HepG2 (cell line): ENCODE data around the gene RPL11. TPM values are rescaled to one million over a fixed set of nuclear protein-coding genes. Genes with fewer than 3 reads are reported as not detected.

ENCODE experiments used
- ATAC-seq: fragments of 200-7000 bp; cut with Tn5 transposase; 3 replicates; pipeline ENCODE4 v1.9.1; 2020; ENCODE audit warnings: mild to moderate bottlenecking, moderate library complexity
- BruUV-seq: library from RNA; stranded (reverse); fragments of 400-500 nt; replicated peaks from 2 replicates; lab custom pipeline; 2021; lab: Mats Ljungman, UMichigan
- CTCF ChIA-PET: fragments of 300-600 bp; formaldehyde crosslinking; extraction: SDS; loops from one replicate; lab custom pipeline; 2021; ENCODE audit warnings: low total read pairs, inconsistent platforms, low intra/inter-chr PET ratio; lab: Yijun Ruan, JAX
- POLR2A ChIA-PET: fragments of 350-600 bp; sonication (Branson Sonifier 250); formaldehyde crosslinking; loops from one replicate; lab custom pipeline; 2020; ENCODE audit warnings: antibody characterized with exemption, inconsistent platforms; lab: Yijun Ruan, JAX
- DNase-seq: peaks from one replicate; pipeline ENCODE4 v3.0.0-alpha.2; 2015; ENCODE audit warnings: low spot score
- FAIRE-seq: peaks from 3 replicates; lab custom pipeline; 2011; peaks lifted over from hg19 to GRCh38; lab: Jason Lieb, UNC
- H2AFZ ChIP-seq: one replicate; pipeline ENCODE4 v1.6.1; 2011; ENCODE audit warnings: low read length, inconsistent platforms
- H3K27ac ChIP-seq: fragments of 300-600 bp; 3 replicates; pipeline ENCODE4 v1.8.0; 2011; ENCODE audit warnings: mixed run types, mild to moderate bottlenecking, mixed read lengths, low read length, inconsistent platforms; ENCODE audit not compliant: insufficient read depth; ENCODE audit errors: extremely low read length
- H3K27me3 ChIP-seq, 2 experiments: fragments of 200-600 bp in 1 of 2; 2 replicates in 1 of 2; 3 replicates in 1 of 2; pipeline versions ENCODE4 v1.6.0 to v1.8.0; 2011; ENCODE audit warnings: low read length in 2 of 2, mild to moderate bottlenecking in 2 of 2, moderate library complexity in 2 of 2, inconsistent platforms in 1 of 2; ENCODE audit not compliant: insufficient read depth in 2 of 2, control insufficient read depth in 1 of 2
- H3K36me3 ChIP-seq, 2 experiments: fragments of 200-600 bp in 1 of 2; replicated peaks in 1 of 2; 2 replicates in 1 of 2; 3 replicates in 1 of 2; pipeline versions ENCODE4 v1.5.1 to v1.8.0; 2011; ENCODE audit warnings: low read length in 2 of 2, inconsistent platforms in 1 of 2; ENCODE audit not compliant: insufficient read depth in 2 of 2, control insufficient read depth in 1 of 2
- H3K4me1 ChIP-seq: 2 replicates; pipeline ENCODE4 v1.5.1; 2012; ENCODE audit warnings: low read length, inconsistent platforms; ENCODE audit not compliant: insufficient read depth
- H3K4me2 ChIP-seq: 2 replicates; pipeline ENCODE4 v1.6.0; 2011; ENCODE audit warnings: low read depth, low read length, inconsistent platforms
- H3K4me3 ChIP-seq, 3 experiments: fragments of 200-600 bp in 1 of 3; sonication (generic), shearing (Covaris generic) in 1 of 3; replicated peaks in 1 of 3; 2 replicates each; pipeline ENCODE4 v1.5.1; 2011 to 2016; ENCODE audit warnings: low read length in 3 of 3, inconsistent platforms in 2 of 3, low read depth in 2 of 3, mild to moderate bottlenecking in 2 of 3, control low read depth in 1 of 3, mixed read lengths in 1 of 3; ENCODE audit not compliant: insufficient read depth in 1 of 3
- H3K79me2 ChIP-seq: one replicate; pipeline ENCODE4 v1.6.1; 2011; ENCODE audit warnings: low read length, inconsistent platforms; ENCODE audit not compliant: insufficient read depth
- H3K9ac ChIP-seq: 2 replicates; pipeline ENCODE4 v1.6.0; 2011; ENCODE audit warnings: mild to moderate bottlenecking, low read depth, low read length, inconsistent platforms; ENCODE audit not compliant: insufficient read depth
- H3K9me3 ChIP-seq: 2 replicates; pipeline ENCODE4 v1.5.1; 2012; ENCODE audit warnings: mild to moderate bottlenecking, low read length
- H4K20me1 ChIP-seq: 2 replicates; pipeline ENCODE4 v1.6.0; 2011; ENCODE audit warnings: inconsistent platforms, mild to moderate bottlenecking, low read length, moderate library complexity; ENCODE audit not compliant: insufficient read depth
- FOXM1 ChIP-seq: sonication (generic); formaldehyde crosslinking; IDR thresholded peaks from 2 replicates; pipeline ENCODE4 v1.5.0; 2020; ENCODE audit warnings: missing genetic modification reagents
- HDAC6 ChIP-seq: fragments of 200-600 bp; sonication (generic); IDR thresholded peaks from 2 replicates; pipeline ENCODE4 v1.7.0; 2017; ENCODE audit warnings: mild to moderate bottlenecking, antibody characterized with exemption, low read length, low read depth
- MATR3 ChIP-seq: sonication (generic); formaldehyde crosslinking; IDR thresholded peaks from 2 replicates; pipeline ENCODE4 v1.4.0; 2020; ENCODE audit warnings: missing genetic modification reagents
- PHF8 ChIP-seq: sonication (generic); formaldehyde crosslinking; IDR thresholded peaks from 2 replicates; pipeline ENCODE4 v1.5.0; 2020; ENCODE audit warnings: missing genetic modification reagents
- SKI ChIP-seq: fragments of 450-650 bp; IDR thresholded peaks from one replicate; pipeline ENCODE4 v1.6.1; 2018; ENCODE audit warnings: mild to moderate bottlenecking; ENCODE audit not compliant: partially characterized antibody
- STAG1 ChIP-seq: sonication (generic); formaldehyde crosslinking; IDR thresholded peaks from 2 replicates; pipeline ENCODE4 v1.4.0; 2020; ENCODE audit warnings: missing genetic modification reagents
- XRCC5 ChIP-seq: fragments of 200-400 bp; formaldehyde crosslinking; optimal IDR thresholded peaks from 2 replicates; pipeline ENCODE3; 2017; ENCODE audit warnings: mild to moderate bottlenecking, low read length
- ZFX ChIP-seq: sonication (generic); formaldehyde crosslinking; IDR thresholded peaks from 2 replicates; pipeline ENCODE4 v1.4.0; 2020; ENCODE audit warnings: mild to moderate bottlenecking, low read depth, missing genetic modification reagents, moderate library complexity
- ZFY ChIP-seq: sonication (generic); formaldehyde crosslinking; IDR thresholded peaks from 2 replicates; pipeline ENCODE4 v1.4.0; 2020; ENCODE audit warnings: missing genetic modification reagents
- WGBS: methylation state at CpG from one replicate; pipeline ENCODE4 v1.1.6; 2017; ENCODE audit warnings: low lambda C conversion rate; 5-methylcytosine and 5-hydroxymethylcytosine counted together
- in situ Hi-C: cut with HindIII; loops from 2 replicates; pipeline ENCODE4 v1.10.0; 2017; ENCODE audit warnings: low pct_unique_long_range_greater_than_20kb; ENCODE audit not compliant: extremely low pct_ligation_motif_present
- intact Hi-C: fragments of 100-400 bp; cut with micrococcal nuclease; formaldehyde crosslinking; loops from one replicate; pipeline ENCODE4 v1.10.0; 2022; ENCODE audit not compliant: unreplicated experiment
- polyA plus RNA-seq, 8 experiments: library from polyadenylated mRNA; depleted of rRNA in 3 of 8; stranded (reverse) in 7 of 8; unstranded in 1 of 8; fragments of >200 nt; fragmentation: Illumina TruSeq in 4 of 8; extraction: Trizol in 4 of 8; gene quantifications; 2 replicates each; pipeline versions ENCODE4 v1.2.1 to v1.2.3, GENCODE V29; 2011 to 2016; ENCODE audit warnings: low read depth in 4 of 8, missing spikeins in 1 of 8, mixed read lengths in 1 of 8; ENCODE audit not compliant: insufficient read depth in 1 of 8
- total RNA-seq, 5 experiments: library from RNA; depleted of rRNA; stranded (reverse); fragments of >200 nt; fragmentation: Illumina TruSeq; extraction: Trizol; gene quantifications; 2 replicates each; pipeline ENCODE4 v1.2.3, GENCODE V29; 2016; ENCODE audit warnings: low read depth in 1 of 5
- TF ChIP-seq, protein P1 (sequence below): sonication (generic); formaldehyde crosslinking; IDR thresholded peaks from 2 replicates; pipeline ENCODE4 v1.9.0; 2022; ENCODE audit warnings: missing genetic modification reagents, mild to moderate bottlenecking, borderline replicate concordance
- TF ChIP-seq, protein P2 (sequence below): sonication (generic); formaldehyde crosslinking; IDR thresholded peaks from 2 replicates; pipeline ENCODE4 v1.4.0; 2020; ENCODE audit warnings: missing genetic modification reagents
- TF ChIP-seq, protein P3 (sequence below): sonication (generic); formaldehyde crosslinking; IDR thresholded peaks from 2 replicates; pipeline ENCODE4 v1.4.0; 2020; ENCODE audit warnings: missing genetic modification reagents
- TF ChIP-seq, protein P4 (sequence below): sonication (generic); formaldehyde crosslinking; IDR thresholded peaks from 2 replicates; pipeline ENCODE4 v1.5.0; 2020; ENCODE audit warnings: mild to moderate bottlenecking, missing genetic modification reagents, moderate library complexity

The RPL11 gene
- total and polyA plus RNA-seq, 2 of the 13 experiments (the other 11 are each of a cell fraction or from before 2014, with no cell fraction given): 1,682 to 2,010 TPM

DNA sequence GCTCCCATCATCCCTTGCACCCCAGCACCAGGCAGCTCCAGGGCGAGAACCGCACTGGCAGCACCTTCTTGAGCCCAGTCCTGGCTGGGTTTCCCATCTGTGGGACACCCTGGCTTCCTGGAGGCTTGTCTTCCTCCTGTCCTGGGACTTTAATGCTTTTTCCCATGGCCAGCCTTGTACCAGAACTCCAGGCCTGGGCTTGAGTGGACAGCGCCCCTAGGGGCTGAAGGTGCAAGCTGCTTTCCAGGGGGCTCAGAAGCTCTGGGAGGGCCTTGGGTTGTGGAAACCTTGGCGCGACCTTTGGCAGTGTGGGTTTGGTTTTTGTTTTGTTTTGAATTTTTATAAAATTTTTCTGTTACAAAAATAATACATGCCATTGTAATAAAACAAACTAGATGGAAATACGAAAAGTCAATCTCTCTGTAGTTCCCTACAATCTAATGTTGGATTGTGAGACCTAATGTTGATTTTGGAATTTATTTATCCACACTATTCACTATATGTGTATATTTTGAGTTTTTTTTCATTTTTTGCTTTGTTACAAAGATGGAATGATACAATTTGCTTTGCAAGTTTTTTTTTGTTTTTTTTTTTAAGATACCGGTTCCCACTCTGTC, 33.8 kb upstream of the RPL11 start:
- ChIA-PET POLR2A (interaction anchor here (0.6 to 1.0 kb wide), 2 partner anchors 34 to 69 kb away, joined by 3 read pairs; partner anchors contain the start of gene RPL11), CTCF (interaction anchor here (0.8 to 1.5 kb wide), 2 partner anchors 33 to 113 kb away, joined by 3 to 4 read pairs; no protein-coding TSS in a partner anchor)
- DNase-seq: peak; percentile 59
- Histone ChIP-seq H4K20me1 (no peaks in the 10 kb centered on the region), H3K9ac (no peak overlapping the region), H3K27me3 (peaks cover 5 to 20% of the 10 kb centered on the region in 2 experiments; a peak in 2 of 5 replicates), H3K79me2 (no peaks in the 10 kb centered on the region), H3K4me1 (peaks cover 16% of the 10 kb centered on the region; the same call in 1 of the 2 replicates), H3K9me3 (no peaks in the 10 kb centered on the region), H2AFZ (no peak overlapping the region), H3K4me3 (no peak overlapping the region), H3K36me3 (no peaks in the 10 kb centered on the region), H3K4me2 (no peak overlapping the region), H3K27ac (no peak overlapping the region)
- in situ Hi-C loops (no loop called here), intact Hi-C loops (no loop called here)
- 15% methylated on average over 7 of the region's 7 CpGs for WGBS
- ATAC-seq: peak; percentile 96
- FAIRE-seq: peak; percentile 76
- BruUV-seq: no TSS peak
- TF ChIP-seq SKI: no peak
- TF ChIP-seq PHF8: peak; percentile 27; the same call in 1 of the 2 replicates
- TF ChIP-seq, protein P1, sequence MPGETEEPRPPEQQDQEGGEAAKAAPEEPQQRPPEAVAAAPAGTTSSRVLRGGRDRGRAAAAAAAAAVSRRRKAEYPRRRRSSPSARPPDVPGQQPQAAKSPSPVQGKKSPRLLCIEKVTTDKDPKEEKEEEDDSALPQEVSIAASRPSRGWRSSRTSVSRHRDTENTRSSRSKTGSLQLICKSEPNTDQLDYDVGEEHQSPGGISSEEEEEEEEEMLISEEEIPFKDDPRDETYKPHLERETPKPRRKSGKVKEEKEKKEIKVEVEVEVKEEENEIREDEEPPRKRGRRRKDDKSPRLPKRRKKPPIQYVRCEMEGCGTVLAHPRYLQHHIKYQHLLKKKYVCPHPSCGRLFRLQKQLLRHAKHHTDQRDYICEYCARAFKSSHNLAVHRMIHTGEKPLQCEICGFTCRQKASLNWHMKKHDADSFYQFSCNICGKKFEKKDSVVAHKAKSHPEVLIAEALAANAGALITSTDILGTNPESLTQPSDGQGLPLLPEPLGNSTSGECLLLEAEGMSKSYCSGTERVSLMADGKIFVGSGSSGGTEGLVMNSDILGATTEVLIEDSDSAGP (CRISPR knock-in tag): peak; percentile 21; the same call in 1 of the 2 replicates
- TF ChIP-seq XRCC5: peak; percentile 85
- TF ChIP-seq FOXM1: no peak
- peak; percentile 62 for TF ChIP-seq STAG1
- peak; percentile 28; the same call in 1 of the 2 replicates for TF ChIP-seq ZFX (CRISPR knock-in tag)
- TF ChIP-seq, protein P2, sequence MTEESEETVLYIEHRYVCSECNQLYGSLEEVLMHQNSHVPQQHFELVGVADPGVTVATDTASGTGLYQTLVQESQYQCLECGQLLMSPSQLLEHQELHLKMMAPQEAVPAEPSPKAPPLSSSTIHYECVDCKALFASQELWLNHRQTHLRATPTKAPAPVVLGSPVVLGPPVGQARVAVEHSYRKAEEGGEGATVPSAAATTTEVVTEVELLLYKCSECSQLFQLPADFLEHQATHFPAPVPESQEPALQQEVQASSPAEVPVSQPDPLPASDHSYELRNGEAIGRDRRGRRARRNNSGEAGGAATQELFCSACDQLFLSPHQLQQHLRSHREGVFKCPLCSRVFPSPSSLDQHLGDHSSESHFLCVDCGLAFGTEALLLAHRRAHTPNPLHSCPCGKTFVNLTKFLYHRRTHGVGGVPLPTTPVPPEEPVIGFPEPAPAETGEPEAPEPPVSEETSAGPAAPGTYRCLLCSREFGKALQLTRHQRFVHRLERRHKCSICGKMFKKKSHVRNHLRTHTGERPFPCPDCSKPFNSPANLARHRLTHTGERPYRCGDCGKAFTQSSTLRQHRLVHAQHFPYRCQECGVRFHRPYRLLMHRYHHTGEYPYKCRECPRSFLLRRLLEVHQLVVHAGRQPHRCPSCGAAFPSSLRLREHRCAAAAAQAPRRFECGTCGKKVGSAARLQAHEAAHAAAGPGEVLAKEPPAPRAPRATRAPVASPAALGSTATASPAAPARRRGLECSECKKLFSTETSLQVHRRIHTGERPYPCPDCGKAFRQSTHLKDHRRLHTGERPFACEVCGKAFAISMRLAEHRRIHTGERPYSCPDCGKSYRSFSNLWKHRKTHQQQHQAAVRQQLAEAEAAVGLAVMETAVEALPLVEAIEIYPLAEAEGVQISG (CRISPR knock-in tag): peak; percentile 51; the same call in 1 of the 2 replicates
- TF ChIP-seq, protein P3, sequence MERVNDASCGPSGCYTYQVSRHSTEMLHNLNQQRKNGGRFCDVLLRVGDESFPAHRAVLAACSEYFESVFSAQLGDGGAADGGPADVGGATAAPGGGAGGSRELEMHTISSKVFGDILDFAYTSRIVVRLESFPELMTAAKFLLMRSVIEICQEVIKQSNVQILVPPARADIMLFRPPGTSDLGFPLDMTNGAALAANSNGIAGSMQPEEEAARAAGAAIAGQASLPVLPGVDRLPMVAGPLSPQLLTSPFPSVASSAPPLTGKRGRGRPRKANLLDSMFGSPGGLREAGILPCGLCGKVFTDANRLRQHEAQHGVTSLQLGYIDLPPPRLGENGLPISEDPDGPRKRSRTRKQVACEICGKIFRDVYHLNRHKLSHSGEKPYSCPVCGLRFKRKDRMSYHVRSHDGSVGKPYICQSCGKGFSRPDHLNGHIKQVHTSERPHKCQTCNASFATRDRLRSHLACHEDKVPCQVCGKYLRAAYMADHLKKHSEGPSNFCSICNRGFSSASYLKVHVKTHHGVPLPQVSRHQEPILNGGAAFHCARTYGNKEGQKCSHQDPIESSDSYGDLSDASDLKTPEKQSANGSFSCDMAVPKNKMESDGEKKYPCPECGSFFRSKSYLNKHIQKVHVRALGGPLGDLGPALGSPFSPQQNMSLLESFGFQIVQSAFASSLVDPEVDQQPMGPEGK (CRISPR knock-in tag): 0 out of 2 replicates have a peak, but pooled peaks have one; percentile 20
- no peak for TF ChIP-seq MATR3 (CRISPR knock-in tag)
- TF ChIP-seq ZFY (CRISPR knock-in tag): no peak
- TF ChIP-seq HDAC6: no peak
- TF ChIP-seq, protein P4, sequence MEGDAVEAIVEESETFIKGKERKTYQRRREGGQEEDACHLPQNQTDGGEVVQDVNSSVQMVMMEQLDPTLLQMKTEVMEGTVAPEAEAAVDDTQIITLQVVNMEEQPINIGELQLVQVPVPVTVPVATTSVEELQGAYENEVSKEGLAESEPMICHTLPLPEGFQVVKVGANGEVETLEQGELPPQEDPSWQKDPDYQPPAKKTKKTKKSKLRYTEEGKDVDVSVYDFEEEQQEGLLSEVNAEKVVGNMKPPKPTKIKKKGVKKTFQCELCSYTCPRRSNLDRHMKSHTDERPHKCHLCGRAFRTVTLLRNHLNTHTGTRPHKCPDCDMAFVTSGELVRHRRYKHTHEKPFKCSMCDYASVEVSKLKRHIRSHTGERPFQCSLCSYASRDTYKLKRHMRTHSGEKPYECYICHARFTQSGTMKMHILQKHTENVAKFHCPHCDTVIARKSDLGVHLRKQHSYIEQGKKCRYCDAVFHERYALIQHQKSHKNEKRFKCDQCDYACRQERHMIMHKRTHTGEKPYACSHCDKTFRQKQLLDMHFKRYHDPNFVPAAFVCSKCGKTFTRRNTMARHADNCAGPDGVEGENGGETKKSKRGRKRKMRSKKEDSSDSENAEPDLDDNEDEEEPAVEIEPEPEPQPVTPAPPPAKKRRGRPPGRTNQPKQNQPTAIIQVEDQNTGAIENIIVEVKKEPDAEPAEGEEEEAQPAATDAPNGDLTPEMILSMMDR (CRISPR knock-in tag): peak; percentile 84
